Mucosa of rectum (tissue), 2 donors: ENCODE data around the gene NOTUM.
"Not testable (repeated sequence)": the region's sequence is repeated elsewhere in the genome, so short reads cannot be mapped to it uniquely, and the experiment has no call there.

Source experiments
- H3K27ac ChIP-seq, 2 donors: one replicate each; pipeline ENCODE4 v1.7.0; 2013; ENCODE audit warnings: inconsistent platforms in 2 of 2, low read depth in 2 of 2, low read length in 2 of 2
- H3K27me3 ChIP-seq, 2 donors: one replicate each; pipeline ENCODE4 v1.7.0; 2013; ENCODE audit warnings: low read length in 2 of 2; ENCODE audit not compliant: control insufficient read depth in 2 of 2, insufficient read depth in 2 of 2
- H3K36me3 ChIP-seq, 2 donors: one replicate each; pipeline ENCODE4 v1.7.0; 2013; ENCODE audit warnings: low read length in 2 of 2; ENCODE audit not compliant: control insufficient read depth in 2 of 2, insufficient read depth in 2 of 2
- H3K4me1 ChIP-seq, 2 donors: one replicate each; pipeline ENCODE4 v1.7.0; 2013; ENCODE audit warnings: low read length in 2 of 2, mild to moderate bottlenecking in 1 of 2; ENCODE audit not compliant: control insufficient read depth in 2 of 2, insufficient read depth in 2 of 2
- H3K4me3 ChIP-seq, 2 donors: one replicate each; pipeline ENCODE4 v1.7.0; 2013; ENCODE audit warnings: low read length in 2 of 2
- H3K9ac ChIP-seq, 2 donors: one replicate each; pipeline ENCODE4 v1.7.0; 2013; ENCODE audit warnings: low read length in 2 of 2, low read depth in 1 of 2, mild to moderate bottlenecking in 1 of 2
- H3K9me3 ChIP-seq, 2 donors: one replicate each; pipeline ENCODE4 v1.7.0; 2013; ENCODE audit warnings: low read length in 2 of 2; ENCODE audit not compliant: control insufficient read depth in 2 of 2
- donor health status: healthy.
- donor health status: Normal muscosa, but diverticular disease.

Gene NOTUM

DNA sequence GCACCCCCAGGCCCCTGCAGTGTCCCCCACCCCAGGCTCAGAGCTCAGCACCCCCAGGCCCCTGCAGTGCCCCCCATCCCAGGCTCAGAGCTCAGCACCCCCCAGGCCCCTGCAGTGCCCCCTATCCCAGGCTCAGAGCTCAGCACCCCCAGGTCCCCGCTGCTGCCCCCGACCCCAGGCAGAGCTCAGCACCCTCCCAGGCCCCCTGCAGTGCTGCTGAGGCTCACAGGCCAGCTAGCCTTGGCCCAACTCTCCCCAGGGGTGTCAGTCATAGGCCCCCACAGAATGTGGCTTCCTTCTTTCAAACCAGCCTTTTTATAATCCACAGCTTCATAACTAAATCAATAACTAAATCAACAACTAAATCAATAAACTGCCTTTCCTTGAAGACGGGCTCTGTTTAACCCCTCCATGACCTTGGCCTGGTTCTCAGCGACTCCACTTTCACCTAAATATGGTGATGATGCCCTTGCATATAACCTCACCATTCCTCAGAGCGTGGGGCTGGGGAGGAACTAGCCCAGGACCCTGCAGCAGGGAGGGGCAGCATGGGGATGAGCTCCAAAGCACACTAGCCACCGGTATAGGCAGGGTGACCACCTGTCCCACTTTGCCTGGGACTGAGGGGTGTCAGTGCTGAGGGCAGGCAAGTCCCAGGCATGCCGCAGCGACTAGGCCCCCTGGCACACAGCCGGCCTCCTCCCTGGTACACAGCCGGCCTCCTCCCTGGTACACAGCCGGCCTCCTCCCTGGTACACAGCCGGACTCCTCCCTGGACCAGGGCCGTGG, 5.0 kb downstream of the NOTUM start:
- H3K4me1 ChIP-seq, result peaks cover 9 to 10% of the 10 kb centered on the region in 2 donors
- H3K4me3 ChIP-seq, result no peak overlapping the region
- H3K9me3 ChIP-seq, result no peaks in the 10 kb centered on the region
- no peak overlapping the region for H3K9ac ChIP-seq
- no peak overlapping the region for H3K27ac ChIP-seq
- H3K36me3 ChIP-seq, result no peaks in the 10 kb centered on the region
- peaks cover 15 to 27% of the 10 kb centered on the region in 2 donors for H3K27me3 ChIP-seq

DNA sequence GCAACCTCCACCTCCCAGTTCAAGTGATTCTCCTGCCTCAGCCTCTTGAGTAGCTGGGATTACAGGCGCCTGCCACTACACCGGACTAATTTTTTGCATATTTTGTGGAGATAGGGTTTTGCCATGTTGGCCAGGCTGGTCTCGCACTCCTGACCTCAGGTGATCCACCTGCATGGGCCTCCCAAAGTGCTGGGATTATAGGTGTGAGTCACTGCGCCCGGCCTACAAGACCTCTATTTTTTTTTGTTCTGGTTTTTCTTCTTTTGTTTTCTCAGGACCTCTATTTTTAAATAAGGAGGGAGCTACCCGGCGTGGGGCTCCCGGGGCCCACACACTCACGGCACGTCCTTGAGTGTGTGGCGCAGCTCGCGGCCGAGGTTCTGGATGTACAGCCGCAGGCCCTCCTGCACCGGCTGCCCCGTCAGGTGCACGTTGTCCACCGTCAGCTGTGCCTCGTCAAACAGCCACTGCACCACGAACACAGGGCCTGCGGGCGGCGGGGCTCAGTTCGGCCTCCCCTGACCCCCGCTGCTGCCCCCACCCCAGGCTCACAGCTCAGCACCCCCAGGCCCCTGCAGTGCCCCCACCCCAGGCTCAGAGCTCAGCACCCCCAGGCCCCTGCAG, 5.8 kb downstream of the NOTUM start:
- no peak overlapping the region for H3K9ac ChIP-seq
- H3K27ac ChIP-seq, result no peak overlapping the region
- H3K4me3 ChIP-seq, result no peak overlapping the region
- no peaks in the 10 kb centered on the region for H3K36me3 ChIP-seq
- H3K9me3 ChIP-seq, result no peaks in the 10 kb centered on the region
- H3K27me3 ChIP-seq, result peaks cover 15 to 22% of the 10 kb centered on the region in 2 donors
- H3K4me1 ChIP-seq, result peaks cover 7 to 9% of the 10 kb centered on the region in 2 donors

DNA sequence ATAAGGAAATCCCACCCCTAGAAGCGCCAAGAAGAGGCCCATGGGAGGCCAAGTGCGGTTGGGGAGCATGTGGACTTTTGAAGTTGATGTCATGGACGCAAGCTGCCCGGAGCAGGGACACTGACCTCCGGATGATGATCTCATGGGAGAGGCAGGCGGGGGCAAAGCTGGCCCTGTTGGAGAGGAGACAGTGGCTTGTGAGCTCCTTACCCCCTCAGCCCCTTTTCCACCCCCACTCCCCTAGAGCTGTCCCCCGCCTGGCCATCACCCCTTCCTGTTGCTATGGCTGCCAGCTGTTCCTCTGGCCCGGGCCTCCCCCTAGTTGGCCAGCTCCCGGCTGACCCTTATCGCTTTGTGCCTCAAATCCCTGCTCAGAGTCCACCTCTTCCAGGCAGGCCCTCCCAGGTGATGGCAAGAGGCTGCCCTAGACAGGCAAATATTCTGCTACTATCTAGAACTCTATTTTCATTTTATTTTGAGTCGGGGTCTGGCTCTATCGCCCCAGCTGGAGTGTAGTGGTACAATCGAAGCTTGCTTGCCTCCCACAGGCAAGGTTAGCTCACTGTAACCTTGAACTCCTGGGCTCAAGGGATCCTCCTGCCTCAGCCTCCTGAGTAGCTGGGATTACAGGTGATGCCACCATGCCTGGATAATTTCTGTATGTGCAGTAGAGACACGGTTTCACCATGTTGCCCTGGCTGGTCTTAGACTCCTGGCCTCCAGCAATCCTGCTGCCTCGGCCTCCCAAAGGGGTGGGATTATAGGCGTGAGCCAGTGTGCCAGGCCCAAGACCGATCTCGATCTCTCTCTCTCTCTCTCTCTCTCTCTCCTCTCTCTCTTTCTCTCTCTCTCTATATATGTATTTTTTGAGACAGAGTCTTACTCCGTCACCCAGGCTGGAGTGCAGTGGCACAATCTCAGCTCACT, 6.6 kb downstream of the NOTUM start:
- Histone ChIP-seq H3K4me3 (no peak overlapping the region), H3K27me3 (peaks cover 15 to 18% of the 10 kb centered on the region in 2 donors), H3K4me1 (peaks cover 1 to 3% of the 10 kb centered on the region in 2 donors)

DNA sequence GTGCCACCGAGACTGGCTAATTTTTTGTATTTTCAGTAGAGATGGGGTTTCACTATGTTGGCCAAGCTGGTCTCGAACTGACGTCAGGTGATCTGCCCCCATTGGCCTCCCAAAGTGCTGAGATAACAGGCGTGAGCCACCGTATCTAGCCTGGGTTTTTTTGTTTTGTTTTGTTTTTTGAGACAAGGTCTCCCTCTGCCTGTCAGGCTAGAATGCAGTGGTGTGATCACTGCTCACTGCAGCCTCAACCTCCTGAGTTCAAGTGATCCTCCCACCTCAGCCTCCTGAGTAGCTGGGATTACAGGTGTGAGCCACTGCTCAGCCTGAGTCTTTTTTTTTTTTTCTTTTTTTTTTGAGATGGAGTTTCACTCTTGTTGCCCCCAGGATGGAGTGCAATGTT, 7.5 kb downstream of the NOTUM start:
- not testable (repeated sequence) for H3K9me3 ChIP-seq, H3K27ac ChIP-seq, H3K9ac ChIP-seq, H3K4me3 ChIP-seq, H3K36me3 ChIP-seq, H3K4me1 ChIP-seq, H3K27me3 ChIP-seq

More for the DNA sequence above, 6.6 kb downstream of the NOTUM start:
- Histone ChIP-seq H3K9me3 (no peaks in the 10 kb centered on the region), H3K9ac (no peak overlapping the region), H3K36me3 (no peaks in the 10 kb centered on the region), H3K27ac (no peak overlapping the region)

DNA sequence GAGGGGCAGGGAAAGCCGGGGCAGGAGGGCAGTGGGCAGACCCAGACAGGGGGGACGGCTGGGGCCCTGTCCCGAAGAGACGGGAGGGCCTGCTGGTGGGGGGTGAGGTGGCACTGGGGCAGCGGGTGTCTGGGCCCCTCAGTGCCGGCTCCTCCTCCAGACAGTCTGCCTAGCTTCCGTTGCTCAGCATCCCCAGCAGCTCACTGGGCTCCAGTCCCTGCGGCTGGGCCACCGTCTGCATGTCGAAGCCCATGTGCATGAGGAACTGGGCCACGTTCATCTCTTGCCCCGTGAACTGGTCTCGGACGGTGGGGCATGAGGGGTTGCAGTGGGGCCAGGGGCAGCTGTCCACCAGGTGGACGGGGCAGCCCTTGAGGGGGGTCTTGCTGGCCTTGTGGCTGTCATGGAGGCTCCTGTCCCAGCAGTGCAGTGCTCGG, 8.2 kb downstream of the NOTUM start:
- H3K9me3 ChIP-seq, result no peaks in the 10 kb centered on the region
- H3K4me3 ChIP-seq, result no peak overlapping the region
- H3K27ac ChIP-seq, result no peak overlapping the region
- H3K27me3 ChIP-seq, result peaks cover 2% of the 10 kb centered on the region in 2 donors
- H3K4me1 ChIP-seq, result no peaks in the 10 kb centered on the region
- H3K9ac ChIP-seq, result no peak overlapping the region
- no peaks in the 10 kb centered on the region for H3K36me3 ChIP-seq

DNA sequence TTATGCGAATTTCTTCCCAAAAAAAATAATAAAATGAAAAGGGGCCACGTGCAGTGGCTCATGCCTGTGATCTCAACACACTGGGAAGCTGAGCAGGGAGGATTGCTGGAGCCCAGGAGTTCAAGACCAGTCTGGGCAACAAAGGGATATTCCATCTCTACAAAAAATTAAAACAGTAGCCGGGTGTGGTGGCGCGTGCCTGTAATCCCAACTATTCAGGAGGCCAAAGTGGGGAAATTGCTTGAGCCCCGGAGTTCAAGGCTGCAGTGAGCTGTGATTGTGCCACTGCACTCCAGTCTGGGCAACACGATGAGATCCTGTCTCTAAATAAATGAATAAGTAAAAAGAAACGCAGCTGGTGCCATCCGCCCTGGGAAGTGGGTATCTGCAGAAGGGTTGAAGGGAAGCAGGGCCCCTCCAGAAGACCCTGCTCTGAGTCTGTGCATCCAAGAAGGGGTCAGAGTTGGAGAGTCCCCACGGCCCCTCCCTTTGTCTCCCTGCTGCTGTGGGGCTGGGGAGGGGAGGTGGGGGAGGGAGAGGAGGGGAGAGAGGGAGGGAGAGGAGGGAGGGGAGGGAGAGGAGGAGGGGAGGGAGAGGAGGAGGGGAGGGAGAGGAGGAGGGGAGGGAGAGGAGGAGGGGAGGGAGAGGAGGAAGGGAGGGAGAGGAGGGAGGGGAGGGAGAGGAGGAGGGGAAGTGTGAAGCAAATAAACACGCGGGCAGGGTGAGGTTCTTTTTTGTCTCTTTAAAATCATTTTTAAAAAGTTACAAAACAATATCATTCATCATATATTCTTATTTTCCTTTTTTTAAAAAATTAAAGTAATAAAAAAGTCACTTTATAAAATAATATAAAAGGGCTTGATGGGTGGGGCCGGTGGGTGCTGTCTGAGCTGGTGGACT, 9.0 kb downstream of the NOTUM start:
- H3K36me3 ChIP-seq, result no peaks in the 10 kb centered on the region
- no peak overlapping the region for H3K9ac ChIP-seq
- H3K27ac ChIP-seq, result no peak overlapping the region
- H3K27me3 ChIP-seq, result no peaks in the 10 kb centered on the region
- no peaks in the 10 kb centered on the region for H3K9me3 ChIP-seq
- H3K4me3 ChIP-seq, result no peak overlapping the region
- no peaks in the 10 kb centered on the region for H3K4me1 ChIP-seq

DNA sequence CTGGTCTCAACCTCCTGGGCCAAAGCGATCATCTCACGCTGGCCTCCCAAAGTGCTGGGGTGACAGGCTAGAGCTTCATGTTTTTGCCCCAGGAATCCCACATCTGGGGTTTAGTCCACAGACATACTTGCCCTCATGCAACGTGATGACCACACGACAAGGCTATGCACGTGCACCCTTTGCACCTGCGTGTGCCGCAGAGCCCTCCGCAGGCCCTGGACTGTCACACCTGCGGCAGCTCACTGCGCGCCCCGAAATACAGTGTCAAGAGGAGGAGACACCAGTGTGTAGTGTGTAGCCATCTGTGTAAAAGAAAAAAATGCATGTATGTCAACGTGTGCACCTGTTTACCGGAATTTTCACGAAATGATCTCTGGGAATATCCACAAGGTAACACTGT, 10.5 kb downstream of the NOTUM start:
- H3K4me3 ChIP-seq, result no peak overlapping the region
- no peaks in the 10 kb centered on the region for H3K36me3 ChIP-seq
- H3K9me3 ChIP-seq, result no peaks in the 10 kb centered on the region
- H3K4me1 ChIP-seq, result no peaks in the 10 kb centered on the region
- no peak overlapping the region for H3K27ac ChIP-seq
- no peaks in the 10 kb centered on the region for H3K27me3 ChIP-seq
- H3K9ac ChIP-seq, result no peak overlapping the region

DNA sequence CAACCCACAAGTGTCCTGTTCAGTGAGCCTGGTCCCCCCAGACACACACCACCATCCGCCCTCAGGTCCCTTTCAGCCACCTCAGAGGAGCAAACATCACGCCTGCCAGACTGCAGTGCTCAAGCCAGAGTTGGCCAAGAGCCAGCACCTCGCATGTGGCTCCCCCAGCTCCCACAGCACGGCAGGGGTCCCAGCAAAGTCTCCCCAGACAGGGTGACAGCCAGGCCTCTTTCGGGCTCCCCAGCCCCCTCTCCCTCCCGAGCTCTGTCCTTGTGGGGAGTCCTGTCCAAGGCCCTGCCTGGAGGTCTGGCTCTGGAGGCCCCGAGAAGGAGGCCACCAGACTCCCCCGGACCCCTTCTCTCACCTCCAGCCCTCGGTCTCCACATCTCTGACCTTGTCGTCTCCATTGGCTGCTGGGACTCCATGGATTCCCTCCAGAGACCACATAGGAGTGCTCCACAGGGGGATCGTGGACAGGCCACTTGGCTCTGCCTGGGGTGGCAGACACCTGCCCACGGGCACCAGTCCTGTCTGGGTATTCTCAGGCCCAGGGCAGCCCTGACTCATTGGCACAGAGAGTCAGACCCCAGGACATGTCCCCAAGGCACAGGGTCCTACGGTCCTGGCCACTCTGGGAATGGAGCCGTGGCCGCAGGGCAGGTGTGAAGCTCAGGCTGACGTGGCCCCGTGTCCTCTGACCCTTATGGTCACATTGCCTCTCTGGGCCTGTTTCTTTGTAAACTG, 12.2 kb downstream of the NOTUM start:
- H3K4me1 ChIP-seq, result no peaks in the 10 kb centered on the region
- no peaks in the 10 kb centered on the region for H3K27me3 ChIP-seq
- no peak overlapping the region for H3K4me3 ChIP-seq
- H3K36me3 ChIP-seq, result no peaks in the 10 kb centered on the region
- no peak overlapping the region for H3K27ac ChIP-seq
- H3K9ac ChIP-seq, result no peak overlapping the region
- no peaks in the 10 kb centered on the region for H3K9me3 ChIP-seq

DNA sequence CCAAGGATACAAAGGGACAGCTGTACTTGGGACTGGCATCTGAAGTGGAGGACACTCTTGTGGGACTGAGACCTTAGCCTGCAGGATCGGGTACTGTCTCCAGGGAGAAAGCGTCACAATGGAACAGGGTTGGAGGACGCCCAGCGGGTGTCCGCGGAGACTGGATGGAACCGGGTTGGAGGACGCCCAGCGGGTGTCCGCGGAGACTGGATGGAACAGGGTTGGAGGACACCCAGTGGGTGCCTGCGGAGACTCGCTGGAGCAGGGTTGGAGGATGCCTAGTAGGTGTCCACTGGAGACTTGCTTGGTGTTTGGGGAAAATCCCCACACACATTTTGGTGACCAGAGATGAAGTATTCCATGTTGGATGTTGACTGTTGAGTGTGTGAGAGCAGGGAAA, 13.8 kb downstream of the NOTUM start, which contains the start of gene MYADML2:
Gene MYADML2, minus strand, starts transcription at position 45 of the 400 bp plus-strand sequence. CDS start 5,492 bp downstream, outside the sequence.
- no peak within 1 kb of the TSS for H3K27ac ChIP-seq

More for the DNA sequence above, 13.8 kb downstream of the NOTUM start, which contains the start of gene MYADML2:
- no peaks in the 10 kb centered on the region for H3K36me3 ChIP-seq
- no peaks in the 10 kb centered on the region for H3K9me3 ChIP-seq
- no peaks in the 10 kb centered on the region for H3K4me1 ChIP-seq
- no peak within 1 kb of the TSS for H3K9ac ChIP-seq
- no peaks in the 10 kb centered on the region for H3K27me3 ChIP-seq
- H3K4me3 ChIP-seq, result no peak within 1 kb of the TSS
